GM23338 (cell line): ENCODE results near the gene TYROBP. TPM values are rescaled to one million over a fixed set of nuclear protein-coding genes. Genes with fewer than 3 reads are reported as not detected.

Source experiments
- ATAC-seq: fragments of 200-7000 bp; cut with Tn5 transposase; 3 replicates; pipeline ENCODE4 v1.9.1; 2020
- DNase-seq: peaks from one replicate; pipeline ENCODE4 v3.0.0-alpha.2; 2015; ENCODE audit warnings: low spot score
- H2AFZ ChIP-seq: fragments of 200-600 bp; sonication (generic); 2 replicates; pipeline ENCODE4 v1.8.0; 2016; ENCODE audit warnings: antibody characterized with exemption, mild to moderate bottlenecking, moderate library complexity
- H3F3A ChIP-seq: fragments of 200-600 bp; sonication (generic); replicated peaks from 2 replicates; pipeline ENCODE4 v1.8.0; 2017; ENCODE audit warnings: antibody characterized with exemption, mixed run types, low read depth
- H3K27ac ChIP-seq: fragments of 200-600 bp; sonication (generic); 2 replicates; pipeline ENCODE4 v1.6.1; 2016; ENCODE audit warnings: low read depth
- H3K27me3 ChIP-seq: fragments of 200-600 bp; sonication (generic); 2 replicates; pipeline ENCODE4 v1.8.0; 2016; ENCODE audit warnings: mild to moderate bottlenecking, mixed run types, moderate library complexity; ENCODE audit not compliant: insufficient read depth
- H3K36me3 ChIP-seq: fragments of 200-600 bp; sonication (generic); 2 replicates; pipeline ENCODE4 v1.8.0; 2016; ENCODE audit warnings: mild to moderate bottlenecking; ENCODE audit not compliant: insufficient read depth
- H3K4me1 ChIP-seq: fragments of 200-600 bp; sonication (generic); 2 replicates; pipeline ENCODE4 v1.8.0; 2016; ENCODE audit warnings: mild to moderate bottlenecking, moderate library complexity; ENCODE audit not compliant: insufficient read depth
- H3K4me2 ChIP-seq: fragments of 200-600 bp; sonication (generic); 2 replicates; pipeline ENCODE4 v1.7.1; 2017; ENCODE audit warnings: mixed run types
- H3K4me3 ChIP-seq: fragments of 200-600 bp; sonication (generic); 2 replicates; pipeline ENCODE4 v1.6.1; 2016; ENCODE audit warnings: mixed run types
- H3K79me2 ChIP-seq: fragments of 200-600 bp; sonication (generic); replicated peaks from 2 replicates; pipeline ENCODE4 v1.8.0; 2017; ENCODE audit warnings: mild to moderate bottlenecking; ENCODE audit not compliant: insufficient read depth
- H3K9me2 ChIP-seq: fragments of 200-600 bp; sonication (generic); 2 replicates; pipeline ENCODE4 v1.8.0; 2017; ENCODE audit not compliant: insufficient read depth
- H4K20me1 ChIP-seq: fragments of 200-600 bp; sonication (generic); replicated peaks from 2 replicates; pipeline ENCODE4 v1.8.0; 2017; ENCODE audit warnings: mild to moderate bottlenecking; ENCODE audit not compliant: insufficient read depth
- H3K27ac Mint-ChIP-seq: 2 replicates; pipeline ENCODE4 v1.8.0; 2020; ENCODE audit warnings: inconsistent platforms, mild to moderate bottlenecking, moderate library complexity, mixed read lengths
- H3K27me3 Mint-ChIP-seq: 3 replicates; pipeline ENCODE4 v1.8.0; 2022; ENCODE audit warnings: low read depth, mild to moderate bottlenecking, moderate library complexity, mixed read lengths, inconsistent platforms; ENCODE audit not compliant: insufficient read depth, poor library complexity
- H3K36me3 Mint-ChIP-seq: 3 replicates; pipeline ENCODE4 v1.8.0; 2021; ENCODE audit warnings: low read depth, mild to moderate bottlenecking, inconsistent platforms, moderate library complexity, mixed read lengths
- H3K4me1 Mint-ChIP-seq: 3 replicates; pipeline ENCODE4 v1.8.0; 2020; ENCODE audit warnings: mild to moderate bottlenecking, inconsistent platforms, mixed read lengths
- H3K4me3 Mint-ChIP-seq: 3 replicates; pipeline ENCODE4 v1.8.0; 2021; ENCODE audit warnings: moderate library complexity, mild to moderate bottlenecking, inconsistent platforms, mixed read lengths
- H3K9me3 Mint-ChIP-seq: 3 replicates; pipeline ENCODE4 v1.8.0; 2020; ENCODE audit warnings: moderate library complexity, mild to moderate bottlenecking, inconsistent platforms, mixed read lengths
- CREB1 ChIP-seq: fragments of 250-450 bp; sonication (Bioruptor Pico); IDR thresholded peaks from 2 replicates; pipeline ENCODE4 v1.5.0; 2020; ENCODE audit warnings: low read depth, mild to moderate bottlenecking, moderate library complexity
- CTCF ChIP-seq, 2 experiments: fragments of 200-600 bp in 1 of 2; sonication (generic) in 1 of 2; conservative IDR thresholded peaks; 2 replicates each; pipeline versions ENCODE4 v1.5.1 to v1.6.1; 2016 to 2017; ENCODE audit warnings: antibody characterized with exemption in 2 of 2, low read depth in 2 of 2, mild to moderate bottlenecking in 2 of 2, moderate library complexity in 1 of 2
- EZH2 ChIP-seq: fragments of 200-600 bp; sonication (generic); IDR thresholded peaks from one replicate; pipeline ENCODE4 v1.8.0; 2017; ENCODE audit warnings: antibody characterized with exemption, mild to moderate bottlenecking, low read depth; ENCODE audit not compliant: unreplicated experiment
- EZH2phosphoT487 ChIP-seq: fragments of 200-600 bp; sonication (generic); IDR thresholded peaks from one replicate; pipeline ENCODE4 v1.8.1; 2018; ENCODE audit warnings: antibody characterized with exemption; ENCODE audit not compliant: unreplicated experiment
- JUNB ChIP-seq: IDR thresholded peaks from one replicate; pipeline ENCODE4 v1.6.1; 2016; ENCODE audit warnings: antibody characterized with exemption; ENCODE audit not compliant: unreplicated experiment
- POLR2AphosphoS5 ChIP-seq: IDR thresholded peaks from 2 replicates; pipeline ENCODE4 v1.6.1; 2016; ENCODE audit warnings: antibody characterized with exemption, low read depth
- REST ChIP-seq: IDR thresholded peaks from one replicate; pipeline ENCODE4 v1.6.1; 2018; ENCODE audit warnings: antibody characterized with exemption; ENCODE audit not compliant: unreplicated experiment
- STAT1 ChIP-seq: IDR thresholded peaks from one replicate; pipeline ENCODE4 v1.6.1; 2016; ENCODE audit warnings: antibody characterized with exemption; ENCODE audit not compliant: unreplicated experiment
- ZNF114 ChIP-seq: fragments of 250-450 bp; sonication (Bioruptor Pico); IDR thresholded peaks from 2 replicates; pipeline ENCODE4 v1.5.0; 2020; ENCODE audit warnings: mild to moderate bottlenecking, moderate library complexity
- ZNF331 ChIP-seq: fragments of 250-450 bp; sonication (Bioruptor Pico); IDR thresholded peaks from 2 replicates; pipeline ENCODE4 v1.5.0; 2020; ENCODE audit warnings: low read depth, mild to moderate bottlenecking, moderate library complexity
- polyA plus RNA-seq: library from polyadenylated mRNA; unstranded; fragments of >200 nt; fragmentation: Nextera tagmentation; extraction: Ambion mirVana; gene quantifications from 2 replicates; pipeline ENCODE4 v1.2.1, GENCODE V29; 2016
- total RNA-seq: library from RNA; depleted of rRNA; stranded (reverse); fragments of >200 nt; shearing (Covaris generic); gene quantifications from 2 replicates; pipeline ENCODE4 v1.2.3, GENCODE V29; 2014

The TYROBP gene
- total and polyA plus RNA-seq, 2 experiments from 2014 or later, result not detected

GRCh38 chr19:35919306-35919705 lies 11.2 kb upstream of the TYROBP start:
- H3K27ac Mint-ChIP-seq, result no peak overlapping the region
- no peak overlapping the region for H3K4me3 Mint-ChIP-seq
- H3K9me3 Mint-ChIP-seq, result no peaks in the 10 kb centered on the region
- H3K36me3 ChIP-seq, result no peaks in the 10 kb centered on the region
- H3K36me3 Mint-ChIP-seq, result no peaks in the 10 kb centered on the region
- no peaks in the 10 kb centered on the region for H3K79me2 ChIP-seq
- no peaks in the 10 kb centered on the region for H3K27me3 ChIP-seq
- no peak for ATAC-seq
- peaks cover 6% of the 10 kb centered on the region; the same call in 1 of the 2 replicates for H3K4me1 ChIP-seq
- H3K27ac ChIP-seq, result no peak overlapping the region
- no peaks in the 10 kb centered on the region for H3F3A ChIP-seq
- H2AFZ ChIP-seq, result no peak overlapping the region
- TF ChIP-seq CREB1 (CRISPR knock-in tag), result no peak
- TF ChIP-seq JUNB, result no peak
- TF ChIP-seq EZH2, result no peak
- TF ChIP-seq REST, result no peak
- TF ChIP-seq ZNF114 (CRISPR knock-in tag), result no peak
- H3K4me3 ChIP-seq, result no peak overlapping the region
- no peak overlapping the region for H3K4me2 ChIP-seq
- peaks cover 8% of the 10 kb centered on the region; the same call in 1 of the 3 replicates for H3K4me1 Mint-ChIP-seq
- no peaks in the 10 kb centered on the region for H4K20me1 ChIP-seq
- H3K27me3 Mint-ChIP-seq, result peaks cover 7% of the 10 kb centered on the region
- H3K9me2 ChIP-seq, result no peaks in the 10 kb centered on the region
- no peak for DNase-seq

GRCh38 chr19:35915443-35915842 lies 7.3 kb upstream of the TYROBP start:
- H4K20me1 ChIP-seq, result no peaks in the 10 kb centered on the region
- H3K4me1 ChIP-seq, result no peaks in the 10 kb centered on the region
- TF ChIP-seq CREB1 (CRISPR knock-in tag) (no peak), ZNF114 (CRISPR knock-in tag) (no peak), POLR2AphosphoS5 (no peak), EZH2phosphoT487 (no peak), JUNB (no peak), CTCF (conservative IDR thresholded peaks at IDR 0.05; ENCODE audit: low read depth in 2 of 2) (no peak), STAT1 (no peak), ZNF331 (CRISPR knock-in tag) (no peak), REST (no peak)
- H3K9me3 Mint-ChIP-seq, result no peaks in the 10 kb centered on the region
- H3F3A ChIP-seq, result no peaks in the 10 kb centered on the region
- no peak overlapping the region for H3K4me3 ChIP-seq
- no peak overlapping the region for H3K27ac ChIP-seq
- no peaks in the 10 kb centered on the region for H3K36me3 ChIP-seq
- no peak overlapping the region for H3K27ac Mint-ChIP-seq
- no peak for ATAC-seq
- H3K9me2 ChIP-seq, result no peaks in the 10 kb centered on the region
- no peak overlapping the region for H3K4me2 ChIP-seq
- no peak for DNase-seq
- H3K4me3 Mint-ChIP-seq, result no peak overlapping the region
- H3K27me3 Mint-ChIP-seq, result peaks cover 10% of the 10 kb centered on the region
- no peaks in the 10 kb centered on the region for H3K36me3 Mint-ChIP-seq
- H3K4me1 Mint-ChIP-seq, result no peaks in the 10 kb centered on the region
- H2AFZ ChIP-seq, result no peak overlapping the region
- H3K79me2 ChIP-seq, result no peaks in the 10 kb centered on the region
- no peaks in the 10 kb centered on the region for H3K27me3 ChIP-seq
